Pancreas (tissue), 8 donors: Measurements from ENCODE around the gene CEBPZOS. TPM values are rescaled to one million over a fixed set of nuclear protein-coding genes. Genes with fewer than 3 reads are reported as not detected.

Source experiments
- polyA plus RNA-seq, 2 donors: library from polyadenylated mRNA; stranded (reverse); fragments of 200-250 nt; gene quantifications; one replicate each; pipeline ENCODE4 v1.2.3, GENCODE V29; 2013
- total RNA-seq, 6 donors: library from RNA; stranded (reverse); fragmentation: NEBNext Ultra II Directional in 4 of 6; extraction: Animal tissue kit (Norgen Biotek cat#: 25700) in 4 of 6; gene quantifications; one replicate each; pipeline versions ENCODE4 v1.2.1 to v1.2.4, GENCODE V29; 2021 to 2023
- donor health status: healthy with polysubstance abuse.
- donor health status: DM: no; HTN: no; CAD: no; lungs with moderate emphysema.
- donor health status: DM: no; HTN: no; CAD: no.
- donor health status: Bipolar disorder and iron deficiency.
- donor health status: DM: yes; HTN: yes; CAD: no.
- donor health status: DM: no; HTN: no; CAD: no.
- donor health status: DM: no; HTN: no; CAD: no.
- donor health status: DM: yes; HTN: yes; CAD: no.

Gene CEBPZOS
- total and polyA plus RNA-seq, 8 donors, result 13.7 to 35.3 (median 16.4) TPM

Other genes starting within 250 kb of the CEBPZOS start
- gene STRN, start 230.0 kb upstream of the CEBPZOS start, total RNA-seq, result 10 to 100 TPM in 2 of 6 donors, 1 to 10 TPM in 4; 6.9 to 16.2 (median 8.7) TPM
- 1 to 10 TPM; 1.8 to 3.0 TPM for gene STRN, start 230.0 kb upstream of the CEBPZOS start, polyA plus RNA-seq
- 10 to 100 TPM; 12.1 to 15.5 (median 13.5) TPM for gene HEATR5B, start 112.1 kb upstream of the CEBPZOS start, total RNA-seq
- 10 to 100 TPM in 1 of 2 donors, 1 to 10 TPM in 1; 8.7 to 13.6 TPM for gene HEATR5B, start 112.1 kb upstream of the CEBPZOS start, polyA plus RNA-seq
- 1 to 10 TPM; 1.4 to 2.8 (median 2.0) TPM for gene GPATCH11, start 112.0 kb upstream of the CEBPZOS start, total RNA-seq
- gene GPATCH11, start 112.0 kb upstream of the CEBPZOS start, polyA plus RNA-seq, result 1 to 10 TPM; 1.5 to 2.0 TPM
- 10 to 100 TPM; 11.6 to 22.6 (median 14.6) TPM for gene EIF2AK2, start 39.5 kb upstream of the CEBPZOS start, total RNA-seq
- 1 to 10 TPM; 2.6 to 5.4 TPM for gene EIF2AK2, start 39.5 kb upstream of the CEBPZOS start, polyA plus RNA-seq
- not detected for gene SULT6B1, start 7.8 kb upstream of the CEBPZOS start, total RNA-seq
- gene SULT6B1, start 7.8 kb upstream of the CEBPZOS start, polyA plus RNA-seq, result not detected
- gene CEBPZ, start 35.1 kb downstream of the CEBPZOS start, total RNA-seq, result 10 to 100 TPM; 20.6 to 31.2 (median 25.7) TPM
- gene CEBPZ, start 35.1 kb downstream of the CEBPZOS start, polyA plus RNA-seq, result 10 to 100 TPM; 30.8 to 41.4 TPM
- gene NDUFAF7, start 35.2 kb downstream of the CEBPZOS start, total RNA-seq, result 1 to 10 TPM; 4.7 to 8.0 (median 6.9) TPM
- 10 to 100 TPM in 1 of 2 donors, 1 to 10 TPM in 1; 8.0 to 20.0 TPM for gene NDUFAF7, start 35.2 kb downstream of the CEBPZOS start, polyA plus RNA-seq
- 10 to 100 TPM in 3 of 6 donors, 1 to 10 TPM in 3; 6.7 to 17.2 (median 9.2) TPM for gene PRKD3, start 128.3 kb downstream of the CEBPZOS start, total RNA-seq
- 1 to 10 TPM; 4.1 to 5.5 TPM for gene PRKD3, start 128.3 kb downstream of the CEBPZOS start, polyA plus RNA-seq
- gene QPCT, start 148.1 kb downstream of the CEBPZOS start, total RNA-seq, result 10 to 100 TPM in 1 of 6 donors, 1 to 10 TPM in 4, under 1 TPM in 1; 0.79 to 15.7 (median 3.6) TPM
- gene QPCT, start 148.1 kb downstream of the CEBPZOS start, polyA plus RNA-seq, result 10 to 100 TPM; 15.3 to 69.0 TPM